T-helper 22 cell (primary cell): Measurements from ENCODE around the gene CDC123.
"Not testable (repeated sequence)": the region's sequence is repeated elsewhere in the genome, so short reads cannot be mapped to it uniquely, and the experiment has no call there.

ENCODE experiments used
- DNase-seq: peaks from one replicate; pipeline ENCODE4 v3.0.0-alpha.2; 2020; ENCODE audit warnings: low read depth

CDC123 gene

GRCh38 chr10:12191715-12192114 is 4.3 kb upstream of the CDC123 start:
- no peak for DNase-seq

DNA sequence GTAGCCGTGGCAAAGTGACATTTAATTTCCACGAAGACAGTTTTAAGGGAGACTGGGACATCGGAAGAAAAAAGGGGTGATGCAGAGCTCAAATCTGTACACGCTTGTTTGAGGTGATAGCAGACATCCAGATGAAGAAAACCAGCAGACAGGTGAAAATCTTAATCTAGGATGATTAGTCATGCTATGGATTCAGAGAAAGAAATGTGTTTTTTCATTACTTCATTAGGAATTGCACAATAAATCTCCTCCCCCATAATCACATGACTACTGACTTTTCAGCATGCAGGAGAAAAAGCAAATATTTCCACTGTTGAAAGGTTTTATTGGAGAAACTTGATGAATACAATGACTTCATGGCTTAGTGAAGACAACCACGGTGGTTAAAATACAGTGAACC is 2.8 kb upstream of the CDC123 start:
- no peak for DNase-seq

DNA sequence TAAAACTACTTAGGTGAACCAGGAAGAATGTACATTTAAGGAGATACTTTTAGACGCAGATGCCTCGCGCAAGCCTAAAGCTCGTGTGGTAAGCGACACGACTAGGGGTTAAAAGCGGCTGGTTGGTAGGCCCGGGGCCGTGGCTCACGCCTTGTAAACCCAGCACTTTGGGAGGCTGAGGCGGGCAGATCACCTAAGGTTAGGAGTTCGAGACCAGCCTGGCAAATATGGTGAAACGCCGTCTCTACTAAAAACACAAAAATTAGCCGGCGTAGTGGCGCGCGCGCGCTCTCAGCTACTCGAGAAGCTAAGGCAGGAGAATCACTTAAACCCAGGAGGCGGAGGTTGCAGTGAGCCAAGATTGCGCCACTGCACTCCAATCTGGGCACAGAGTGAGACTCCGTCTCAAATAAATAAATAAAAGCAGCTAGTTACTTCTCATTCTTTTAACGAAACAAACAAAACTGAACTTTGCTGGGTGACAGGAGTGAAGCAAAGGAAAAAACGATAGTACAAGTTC is 1.2 kb upstream of the CDC123 start:
- no peak for DNase-seq

DNA sequence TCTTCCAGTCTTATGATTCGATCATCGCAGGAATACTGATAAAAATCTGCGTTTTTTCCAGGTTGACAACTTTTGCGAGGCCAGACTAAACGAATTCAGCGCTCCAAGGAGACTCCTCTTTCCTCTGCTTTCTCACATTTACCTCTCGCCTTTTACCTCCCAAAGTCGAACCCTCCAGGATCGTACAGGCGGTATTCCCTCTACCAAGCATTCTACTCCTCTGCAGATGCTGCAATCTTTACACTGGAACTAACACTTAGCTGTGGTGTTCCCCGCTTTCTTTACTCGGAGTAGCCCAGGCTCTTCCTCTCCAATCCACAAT is 746 bp upstream of the CDC123 start:
- no peak for DNase-seq

GRCh38 chr10:12196531-12197211 is 683 bp downstream of the CDC123 start:
- no peak for DNase-seq

GRCh38 chr10:12198156-12198555 is 2.2 kb downstream of the CDC123 start:
- DNase-seq: no peak

GRCh38 chr10:12200850-12201249 is 4.9 kb downstream of the CDC123 start:
- no peak for DNase-seq

DNA sequence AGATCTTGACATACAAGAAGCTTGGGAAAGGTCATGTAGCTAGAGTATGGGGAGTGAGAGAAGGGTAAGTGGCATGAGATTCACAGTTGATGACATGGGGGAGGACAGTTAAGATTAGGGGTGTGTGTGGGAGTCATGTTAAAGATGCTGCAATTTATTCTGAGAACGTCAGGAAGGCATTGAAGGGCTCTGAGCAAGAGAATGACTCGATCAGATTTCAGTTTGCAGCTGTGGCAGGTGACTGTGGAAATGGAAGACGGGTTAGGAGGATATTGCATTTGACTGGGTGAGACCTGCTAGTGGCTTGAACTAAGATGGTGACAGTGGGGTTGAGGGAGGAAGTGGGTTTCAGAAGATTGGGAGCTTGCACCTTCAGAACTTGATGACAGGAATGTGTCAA is 5.6 kb downstream of the CDC123 start:
- no peak for DNase-seq

GRCh38 chr10:12202226-12202625 is 6.2 kb downstream of the CDC123 start:
- no peak for DNase-seq

DNA sequence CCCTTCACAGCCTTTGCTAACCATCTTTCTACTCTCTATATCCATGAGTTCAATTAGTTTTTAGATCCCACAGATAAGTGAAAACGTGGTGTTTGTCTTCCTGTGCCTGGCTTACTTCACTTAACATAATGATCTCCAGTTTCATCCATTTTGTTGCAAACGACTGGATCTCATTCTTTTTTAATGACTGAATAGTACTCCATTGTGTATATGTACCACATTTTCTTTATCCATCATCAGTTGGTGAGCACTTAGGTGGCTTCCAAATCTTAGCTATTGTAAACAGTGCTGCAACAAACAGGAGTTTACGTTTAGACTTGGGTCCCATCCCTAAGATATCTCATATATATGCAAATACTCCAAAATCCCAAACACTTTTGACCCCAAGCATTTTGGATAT is 9.1 kb downstream of the CDC123 start:
- no peak for DNase-seq

DNA sequence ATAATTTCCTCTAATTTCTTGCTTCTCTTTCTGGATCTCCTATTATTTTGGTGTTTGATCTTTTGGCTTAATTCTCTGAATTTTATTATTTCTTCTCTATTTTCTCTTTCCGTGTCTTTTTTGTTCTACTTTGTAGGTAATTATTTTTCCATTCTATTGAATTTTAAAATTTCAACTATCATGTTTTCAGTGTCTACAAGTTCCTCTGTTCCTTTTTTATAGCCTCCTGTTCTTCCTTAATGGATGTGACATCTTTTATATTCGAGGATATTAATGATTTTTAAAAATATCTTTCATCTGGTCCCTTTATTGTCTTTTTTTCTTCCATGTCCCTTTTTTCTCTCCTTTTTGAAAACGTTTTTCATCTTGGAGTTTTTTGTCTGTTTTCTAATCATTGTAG is 11.1 kb downstream of the CDC123 start:
- DNase-seq: no peak

DNA sequence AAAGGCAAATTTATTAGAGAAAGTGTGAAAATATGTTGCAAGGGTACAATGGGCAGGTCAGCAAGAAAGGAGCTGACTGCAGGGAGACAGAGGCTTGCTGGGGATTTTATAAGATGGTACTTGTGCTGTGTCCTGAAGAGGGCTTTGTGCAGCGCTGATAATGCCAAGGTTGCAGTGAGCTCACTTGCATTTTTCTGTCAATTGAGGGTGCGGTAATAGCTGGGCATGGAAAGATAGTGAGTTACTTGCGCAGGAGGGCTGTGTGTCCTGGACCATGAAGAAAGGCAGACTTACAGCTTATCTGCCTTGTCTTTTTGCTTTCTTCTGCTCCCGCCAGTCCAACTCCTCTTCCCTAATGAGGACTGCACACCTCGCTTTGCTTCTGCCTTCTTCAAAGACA is 12.5 kb downstream of the CDC123 start:
- DNase-seq: no peak

DNA sequence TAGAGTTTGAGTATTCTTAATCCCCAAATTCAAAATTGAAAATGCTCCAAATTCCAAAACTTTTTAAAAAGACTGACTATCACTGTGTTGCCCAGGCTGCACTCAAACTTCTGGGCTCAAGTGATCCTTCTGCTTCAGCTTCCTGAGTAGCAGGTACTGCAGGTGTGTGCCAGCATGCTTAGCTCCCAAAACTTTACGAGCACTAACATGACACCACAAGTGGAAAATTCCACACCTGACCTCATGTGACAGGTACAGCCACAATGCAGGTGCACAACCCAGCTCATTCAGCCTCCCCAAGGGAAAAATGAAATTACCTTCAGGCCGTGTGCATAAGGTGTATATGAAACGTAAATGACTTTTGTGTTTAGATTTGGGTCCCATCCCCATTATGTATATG is 16.5 kb downstream of the CDC123 start:
- DNase-seq: no peak

DNA sequence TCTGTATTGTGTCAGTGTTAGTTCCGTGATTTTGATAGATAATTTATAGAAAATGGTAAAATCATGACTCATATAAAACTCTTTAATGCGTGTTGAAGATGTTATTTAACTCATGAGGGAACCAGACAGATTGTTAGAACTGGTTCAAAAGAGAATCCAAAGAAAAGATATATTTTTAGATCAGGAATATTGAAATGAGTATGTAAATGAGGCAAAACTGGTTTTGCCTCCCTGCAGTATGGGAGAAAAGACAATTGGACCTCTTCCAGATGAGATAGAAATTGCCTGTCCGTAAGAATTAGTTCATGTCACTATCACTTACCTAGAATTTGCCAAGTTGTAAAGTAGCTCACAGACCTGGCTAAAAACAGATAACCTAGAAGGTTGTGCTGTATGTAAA is 17.6 kb downstream of the CDC123 start:
- DNase-seq: no peak

- DNase-seq: no peak
Measured at GRCh38 chr10:12214093-12214492, 18.1 kb downstream of the CDC123 start.

GRCh38 chr10:12214763-12215218 is 18.8 kb downstream of the CDC123 start:
- DNase-seq: no peak

GRCh38 chr10:12218991-12219390 is 23.0 kb downstream of the CDC123 start:
- DNase-seq: no peak

DNA sequence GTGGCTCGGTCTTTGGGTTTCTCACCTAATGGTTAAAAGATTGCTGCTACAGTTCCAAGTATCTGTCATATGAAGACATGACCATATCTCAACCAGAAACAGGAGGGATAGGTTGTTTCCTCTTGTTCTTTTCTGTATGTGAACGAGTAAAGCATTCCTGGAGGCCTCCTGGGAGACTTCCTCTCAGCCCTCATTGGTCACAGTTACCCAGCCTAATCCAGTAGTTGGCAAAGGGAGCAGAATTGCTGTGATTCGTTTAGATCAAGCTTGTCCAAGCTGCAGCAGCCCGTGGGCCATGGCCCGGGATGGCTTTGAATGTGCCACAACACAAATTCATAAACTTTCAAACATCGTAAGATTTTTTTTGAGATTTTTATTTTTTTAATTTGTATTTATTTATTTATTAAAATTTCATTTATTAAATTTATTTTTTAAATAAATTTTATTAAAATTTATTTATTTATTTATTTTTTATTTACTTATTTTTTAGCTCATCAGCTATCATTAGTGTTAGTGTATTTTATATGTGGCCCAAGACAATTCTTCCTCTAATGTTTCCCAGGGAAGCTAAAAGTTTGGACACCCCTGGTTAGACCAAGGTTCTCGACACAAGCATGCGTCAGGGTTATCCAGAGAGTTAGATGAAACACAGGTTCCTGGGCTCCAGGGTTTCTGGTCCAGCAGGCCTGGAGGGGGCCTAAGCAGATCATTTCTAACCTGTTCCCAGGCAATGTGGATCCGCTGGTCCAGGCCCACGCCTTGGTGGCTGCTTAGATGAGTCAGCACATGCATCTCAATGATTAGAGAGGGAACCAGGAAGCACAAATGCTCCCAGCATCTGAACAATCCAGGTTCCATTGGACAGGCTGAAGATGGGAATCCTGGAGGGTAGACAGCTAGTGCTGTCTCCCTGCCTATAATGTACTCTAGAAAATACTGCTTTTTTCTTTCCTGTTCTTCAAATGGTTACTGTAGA is 25.6 kb downstream of the CDC123 start:
- DNase-seq: no peak

DNA sequence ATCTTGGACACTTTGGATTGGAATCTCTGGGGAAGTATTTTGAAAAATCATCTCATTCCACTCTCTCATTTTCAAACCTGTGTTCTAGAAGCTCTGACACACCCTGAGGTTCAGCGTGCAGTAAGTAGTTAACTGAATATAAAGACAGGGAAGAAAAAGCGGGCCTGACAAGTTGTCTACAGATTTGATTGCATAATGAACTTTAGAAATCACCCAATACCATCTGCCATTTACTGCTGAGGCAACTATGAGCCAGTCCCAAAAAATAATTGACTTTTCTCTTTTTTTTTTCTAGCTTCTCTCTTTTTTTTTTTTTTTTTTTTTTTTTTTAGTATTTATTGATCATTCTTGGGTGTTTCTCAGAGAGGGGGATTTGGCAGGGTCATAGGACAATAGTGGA is 29.5 kb downstream of the CDC123 start:
- DNase-seq: no peak

DNA sequence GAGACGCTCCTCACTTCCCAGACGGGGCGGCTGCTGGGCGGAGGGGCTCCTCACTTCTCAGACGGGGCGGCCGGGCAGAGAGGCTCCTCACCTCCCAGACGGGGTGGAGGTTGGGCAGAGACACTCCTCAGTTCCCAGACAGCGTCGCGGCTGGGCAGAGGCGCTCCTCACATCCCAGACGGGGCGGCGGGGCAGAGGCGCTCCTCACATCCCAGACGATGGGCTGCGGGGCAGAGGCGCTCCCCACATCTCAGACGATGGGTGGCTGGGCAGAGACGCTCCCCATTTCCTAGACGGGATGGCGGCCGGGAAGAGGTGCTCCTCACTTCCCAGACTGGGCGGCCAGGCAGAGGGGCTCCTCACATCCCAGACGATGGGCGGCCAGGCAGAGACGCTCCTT is 30.4 kb downstream of the CDC123 start:
- not testable (repeated sequence) for DNase-seq

- DNase-seq: no peak
Measured at GRCh38 chr10:12228851-12229250, 32.9 kb downstream of the CDC123 start.

GRCh38 chr10:12234687-12235086 is 38.7 kb downstream of the CDC123 start:
- not testable (repeated sequence) for DNase-seq

- no peak for DNase-seq
Measured at GRCh38 chr10:12235116-12235694, 39.2 kb downstream of the CDC123 start.
